Ovary (tissue), 9 donors: ENCODE data around the gene ODC1. TPM values are rescaled to one million over a fixed set of nuclear protein-coding genes. Genes with fewer than 3 reads are reported as not detected.

ENCODE experiments used
- DNase-seq, 5 donors: peaks; one replicate each; pipeline ENCODE4 v3.0.0-alpha.2; 2019 to 2020
- H3K27ac ChIP-seq, 2 donors: fragments of 200-600 bp; one replicate each; pipeline versions ENCODE4 v1.5.1 to v1.8.0; 2019 to 2022
- H3K27me3 ChIP-seq: fragments of 200-600 bp; one replicate; pipeline ENCODE4 v1.8.0; 2022
- H3K36me3 ChIP-seq: fragments of 200-600 bp; sonication (generic); one replicate; pipeline ENCODE4 v1.5.1; 2019
- H3K4me1 ChIP-seq: one replicate; pipeline ENCODE4 v1.8.1; 2013; ENCODE audit warnings: mild to moderate bottlenecking, moderate library complexity; ENCODE audit not compliant: insufficient read depth
- H3K4me3 ChIP-seq: fragments of 200-600 bp; sonication (generic); one replicate; pipeline ENCODE4 v1.5.1; 2017
- H3K9me3 ChIP-seq, 2 donors: fragments of 200-600 bp in 1 of 2; sonication (generic) in 1 of 2; one replicate each; pipeline versions ENCODE4 v1.5.1 to v1.8.1; 2013 to 2019; ENCODE audit warnings: mild to moderate bottlenecking in 1 of 2, moderate library complexity in 1 of 2
- CTCF ChIP-seq, 3 donors: fragments of 450-650 bp in 2 of 3; fragments of 200-600 bp in 1 of 3; IDR thresholded peaks; one replicate each; pipeline versions ENCODE4 v1.5.1 to v1.8.0; 2016 to 2022; ENCODE audit warnings: antibody characterized with exemption in 3 of 3, mild to moderate bottlenecking in 1 of 3
- EP300 ChIP-seq: sonication (generic); formaldehyde crosslinking; IDR thresholded peaks from one replicate; pipeline ENCODE4 v1.6.1; 2017; ENCODE audit warnings: antibody characterized with exemption
- POLR2A ChIP-seq: fragments of 450-650 bp; IDR thresholded peaks from one replicate; pipeline ENCODE4 v1.6.1; 2017; ENCODE audit warnings: antibody characterized with exemption, mild to moderate bottlenecking, moderate library complexity
- WGBS, 3 donors: extraction: QIAGEN DNeasy Blood & Tissue Kit in 1 of 3; methylation state at CpG; one replicate each; pipeline versions ENCODE4 v1.1.5 to v1.1.7; 2013 to 2017; 5-methylcytosine and 5-hydroxymethylcytosine counted together
- intact Hi-C, 4 donors: fragments of 100-400 bp; cut with DNase I; formaldehyde crosslinking; loops; one replicate each; pipeline versions ENCODE4 v1.11.0 to v1.15.1; 2022 to 2023
- polyA plus RNA-seq, 2 donors: library from polyadenylated mRNA; stranded (reverse); fragments of 200-250 nt in 1 of 2; fragments of 350-450 nt in 1 of 2; fragmentation: Illumina TruSeq in 1 of 2; extraction: RNeasy Lipid Tissue Mini Kit (QIAGEN cat#74804) in 1 of 2; gene quantifications; one replicate each; pipeline ENCODE4 v1.2.3, GENCODE V29; 2013 to 2014
- total RNA-seq, 7 donors: library from RNA; depleted of rRNA in 2 of 7; stranded (reverse); fragments of >200 nt in 2 of 7; fragmentation: NEBNext Ultra II Directional in 3 of 7; extraction: Animal tissue kit (Norgen Biotek cat#: 25700) in 3 of 7; gene quantifications; one replicate each; pipeline versions ENCODE4 v1.1.0 to v1.2.4, GENCODE V29; 2016 to 2023
- donor health status: DM: no; HTN: no; CAD: no; lungs with moderate emphysema.
- donor health status: DM: no; HTN: no; CAD: no.
- donor health status: Bipolar disorder and iron deficiency.
- donor health status: DM: yes; HTN: yes; CAD: no.
- donor health status: DM: no; HTN: no; CAD: no.
- donor health status: DM: yes; HTN: yes; CAD: no.

Gene ODC1
- total and polyA plus RNA-seq, 9 donors, result 29.1 to 160 (median 55.7) TPM

GRCh38 chr2:10432311-10433181, 15.6 kb downstream of the ODC1 start:
- H3K4me3 ChIP-seq, result peak overlapping the region; percentile 0
- no peak for DNase-seq

GRCh38 chr2:10431797-10432196, 16.3 kb downstream of the ODC1 start:
- 74 to 81% (median 78%) methylated on average over 16 of the region's 16 CpGs for WGBS, 3 donors
- Histone ChIP-seq H3K9me3 (no peaks in the 10 kb centered on the region), H3K4me3 (peak overlapping the region; percentile 0), H3K36me3 (no peaks in the 10 kb centered on the region), H3K4me1 (no peaks in the 10 kb centered on the region), H3K27ac (no peak overlapping the region), H3K27me3 (no peaks in the 10 kb centered on the region)
- no peak for TF ChIP-seq EP300
- TF ChIP-seq POLR2A, result no peak
- TF ChIP-seq CTCF (IDR thresholded peaks at IDR 0.05), result no peak
- DNase-seq, result no peak
- intact Hi-C loops, result loop anchor here in 3 of 4 donors (5.0 to 10.0 kb wide), 4 partner anchors 223 to 617 kb away; partner anchors contain the start of gene RRM2 (in 2 of the 3)

More at GRCh38 chr2:10432311-10433181, 15.6 kb downstream of the ODC1 start:
- no peaks in the 10 kb centered on the region for H3K9me3 ChIP-seq
- intact Hi-C loops, result loop anchor here in 3 of 4 donors (5.0 to 10.0 kb wide), 4 partner anchors 222 to 618 kb away; partner anchors contain the start of gene RRM2 (in 2 of the 3)
- H3K27ac ChIP-seq, result no peak overlapping the region
- no peaks in the 10 kb centered on the region for H3K27me3 ChIP-seq
- H3K4me1 ChIP-seq, result no peaks in the 10 kb centered on the region
- no peaks in the 10 kb centered on the region for H3K36me3 ChIP-seq
- TF ChIP-seq CTCF (IDR thresholded peaks at IDR 0.05) (no peak), EP300 (no peak)
- WGBS, 3 donors, result 11 to 23% (median 21%) methylated on average over 28 to 49 of the region's 49 CpGs

GRCh38 chr2:10430886-10431622, 17.1 kb downstream of the ODC1 start:
- Histone ChIP-seq H3K36me3 (no peaks in the 10 kb centered on the region), H3K4me3 (no peak overlapping the region), H3K27ac (no peak overlapping the region), H3K4me1 (no peaks in the 10 kb centered on the region), H3K9me3 (no peaks in the 10 kb centered on the region), H3K27me3 (no peaks in the 10 kb centered on the region)
- intact Hi-C loops, result loop anchor here in 3 of 4 donors (5.0 to 10.0 kb wide), 4 partner anchors 224 to 616 kb away; partner anchors contain the start of gene RRM2 (in 2 of the 3)
- TF ChIP-seq EP300 (no peak), CTCF (IDR thresholded peaks at IDR 0.05) (no peak), POLR2A (no peak)
- no peak for DNase-seq
- 79 to 86% (median 80%) methylated on average over 8 of the region's 8 CpGs for WGBS, 3 donors

- H3K4me1 ChIP-seq, result peaks cover 2% of the 10 kb centered on the region
- DNase-seq, result no peak
- H3K4me3 ChIP-seq, result no peak overlapping the region
- H3K9me3 ChIP-seq, result no peaks in the 10 kb centered on the region
- 69 to 77% (median 74%) methylated on average over 3 of the region's 3 CpGs for WGBS, 3 donors
- no peaks in the 10 kb centered on the region for H3K36me3 ChIP-seq
- no peaks in the 10 kb centered on the region for H3K27me3 ChIP-seq
- no peak overlapping the region for H3K27ac ChIP-seq
- TF ChIP-seq EP300, result no peak
- TF ChIP-seq POLR2A, result no peak
- no peak for TF ChIP-seq CTCF (IDR thresholded peaks at IDR 0.05)
- intact Hi-C loops, result no loop called here
Measured at GRCh38 chr2:10428924-10429323, 19.2 kb downstream of the ODC1 start.
